Lower leg skin (tissue), 3 donors: ENCODE results near the gene CA5A.

Experiments
- POLR2A ChIP-seq, 2 donors: fragments of 450-650 bp; IDR thresholded peaks; one replicate each; pipeline ENCODE4 v1.6.1; 2016 to 2017; ENCODE audit warnings: antibody characterized with exemption in 2 of 2, mild to moderate bottlenecking in 1 of 2, moderate library complexity in 1 of 2
- TF ChIP-seq, protein P1 (sequence below), 3 donors: fragments of 450-650 bp; IDR thresholded peaks; one replicate each; pipeline ENCODE4 v1.5.1; 2016; ENCODE audit warnings: antibody characterized with exemption in 3 of 3, mild to moderate bottlenecking in 3 of 3, moderate library complexity in 2 of 3

GRCh38 chr16:87844120-87844733, 92.1 kb downstream of the CA5A start:
- TF ChIP-seq, protein P1, sequence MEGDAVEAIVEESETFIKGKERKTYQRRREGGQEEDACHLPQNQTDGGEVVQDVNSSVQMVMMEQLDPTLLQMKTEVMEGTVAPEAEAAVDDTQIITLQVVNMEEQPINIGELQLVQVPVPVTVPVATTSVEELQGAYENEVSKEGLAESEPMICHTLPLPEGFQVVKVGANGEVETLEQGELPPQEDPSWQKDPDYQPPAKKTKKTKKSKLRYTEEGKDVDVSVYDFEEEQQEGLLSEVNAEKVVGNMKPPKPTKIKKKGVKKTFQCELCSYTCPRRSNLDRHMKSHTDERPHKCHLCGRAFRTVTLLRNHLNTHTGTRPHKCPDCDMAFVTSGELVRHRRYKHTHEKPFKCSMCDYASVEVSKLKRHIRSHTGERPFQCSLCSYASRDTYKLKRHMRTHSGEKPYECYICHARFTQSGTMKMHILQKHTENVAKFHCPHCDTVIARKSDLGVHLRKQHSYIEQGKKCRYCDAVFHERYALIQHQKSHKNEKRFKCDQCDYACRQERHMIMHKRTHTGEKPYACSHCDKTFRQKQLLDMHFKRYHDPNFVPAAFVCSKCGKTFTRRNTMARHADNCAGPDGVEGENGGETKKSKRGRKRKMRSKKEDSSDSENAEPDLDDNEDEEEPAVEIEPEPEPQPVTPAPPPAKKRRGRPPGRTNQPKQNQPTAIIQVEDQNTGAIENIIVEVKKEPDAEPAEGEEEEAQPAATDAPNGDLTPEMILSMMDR (IDR thresholded peaks at IDR 0.05), result no peak
- no peak for TF ChIP-seq POLR2A (IDR thresholded peaks at IDR 0.05)
